Neural cell (in vitro differentiated cells): ENCODE data around the gene GTF2H3. TPM values are rescaled to one million over a fixed set of nuclear protein-coding genes. Genes with fewer than 3 reads are reported as not detected.

ENCODE experiments used
- H2AFZ ChIP-seq: fragments of 200-600, 300-800 bp; sonication (generic), shearing (Covaris generic); 2 replicates; pipeline ENCODE4 v1.6.0; 2014; ENCODE audit warnings: low read depth, mild to moderate bottlenecking, antibody characterized with exemption, low read length, moderate library complexity
- H3F3A ChIP-seq: fragments of 200-600 bp; shearing (Covaris generic); 2 replicates; pipeline ENCODE4 v1.6.1; 2016; ENCODE audit warnings: mild to moderate bottlenecking, moderate library complexity, mixed read lengths, antibody characterized with exemption, low read length; ENCODE audit not compliant: insufficient read depth, poor library complexity, severe bottlenecking
- H3K27ac ChIP-seq: fragments of 200-600, 300-800 bp; sonication (generic), shearing (Covaris generic); 2 replicates; pipeline ENCODE4 v1.5.1; 2014; ENCODE audit warnings: mild to moderate bottlenecking, low read length, moderate library complexity
- H3K27me3 ChIP-seq: fragments of 300-800, 200-600 bp; sonication (generic), shearing (Covaris generic); 2 replicates; pipeline ENCODE4 v1.6.0; 2014; ENCODE audit warnings: mild to moderate bottlenecking, low read depth, low read length, moderate library complexity; ENCODE audit not compliant: insufficient read depth
- H3K36me3 ChIP-seq: fragments of 300-800, 200-600 bp; sonication (generic), shearing (Covaris generic); 2 replicates; pipeline ENCODE4 v1.5.1; 2014; ENCODE audit warnings: mild to moderate bottlenecking, antibody characterized with exemption, low read length, moderate library complexity; ENCODE audit not compliant: insufficient read depth
- H3K4me2 ChIP-seq: fragments of 300-800, 200-600 bp; sonication (generic), shearing (Covaris generic); 2 replicates; pipeline ENCODE4 v1.6.0; 2014; ENCODE audit warnings: mild to moderate bottlenecking, low read length
- H3K4me3 ChIP-seq: fragments of 300-800, 200-600 bp; sonication (generic), shearing (Covaris generic); 2 replicates; pipeline ENCODE4 v1.5.1; 2014; ENCODE audit warnings: mild to moderate bottlenecking, low read length, moderate library complexity
- H3K79me2 ChIP-seq: fragments of 200-600 bp; shearing (Covaris generic); replicated peaks from 2 replicates; pipeline ENCODE4 v1.6.0; 2014; ENCODE audit warnings: mild to moderate bottlenecking, low read length, moderate library complexity; ENCODE audit not compliant: insufficient read depth
- H3K9ac ChIP-seq: fragments of 300-800, 200-600 bp; sonication (generic), shearing (Covaris generic); 2 replicates; pipeline ENCODE4 v1.6.1; 2016; ENCODE audit warnings: mild to moderate bottlenecking, low read length, mixed read lengths
- H3K9me2 ChIP-seq: fragments of 200-600 bp; shearing (Covaris generic); 2 replicates; pipeline ENCODE4 v1.6.1; 2016; ENCODE audit warnings: mild to moderate bottlenecking, low read length, mixed read lengths; ENCODE audit not compliant: insufficient read depth
- H3K9me3 ChIP-seq: fragments of 200-600, 300-800 bp; sonication (generic), shearing (Covaris generic); 2 replicates; pipeline ENCODE4 v1.6.1; 2016; ENCODE audit warnings: mild to moderate bottlenecking, mixed run types, low read length, moderate library complexity, mixed read lengths
- H4K20me1 ChIP-seq: fragments of 200-600 bp; shearing (Covaris generic); 2 replicates; pipeline ENCODE4 v1.6.1; 2016; ENCODE audit warnings: mild to moderate bottlenecking, mixed run types; ENCODE audit not compliant: insufficient read depth
- EP300 ChIP-seq: fragments of 450-650 bp; conservative IDR thresholded peaks from 2 replicates; pipeline ENCODE4 v1.6.1; 2014; ENCODE audit warnings: antibody characterized with exemption, mild to moderate bottlenecking, moderate library complexity; ENCODE audit not compliant: poor library complexity, severe bottlenecking
- EZH2 ChIP-seq: fragments of 200-600, 300-800 bp; shearing (Covaris generic), sonication (generic); IDR thresholded peaks from 2 replicates; pipeline ENCODE4 v1.6.1; 2014; ENCODE audit warnings: antibody characterized with exemption, low read length, borderline replicate concordance, mild to moderate bottlenecking; ENCODE audit not compliant: insufficient read depth, poor library complexity, severe bottlenecking
- MXI1 ChIP-seq: fragments of 450-650 bp; conservative IDR thresholded peaks from 2 replicates; pipeline ENCODE4 v1.6.1; 2014; ENCODE audit warnings: antibody characterized with exemption, mild to moderate bottlenecking; ENCODE audit not compliant: poor library complexity, severe bottlenecking
- POLR2AphosphoS5 ChIP-seq: IDR thresholded peaks from 2 replicates; pipeline ENCODE4 v1.6.1; 2012
- RAD21 ChIP-seq: fragments of 450-650 bp; conservative IDR thresholded peaks from 2 replicates; pipeline ENCODE4 v1.6.1; 2014; ENCODE audit warnings: antibody characterized with exemption, mild to moderate bottlenecking, moderate library complexity
- SMC3 ChIP-seq: fragments of 450-650 bp; conservative IDR thresholded peaks from 2 replicates; pipeline ENCODE4 v1.6.1; 2014; ENCODE audit warnings: antibody characterized with exemption, mild to moderate bottlenecking, moderate library complexity; ENCODE audit not compliant: poor library complexity
- TAF1 ChIP-seq: IDR thresholded peaks from 2 replicates; pipeline ENCODE4 v1.6.1; 2012; ENCODE audit warnings: low read depth
- polyA plus RNA-seq: library from polyadenylated mRNA; depleted of rRNA; stranded (reverse); fragments of >200 nt; gene quantifications from 2 replicates; pipeline ENCODE4 v1.2.3, GENCODE V29; 2014
- TF ChIP-seq, protein P1 (sequence below): IDR thresholded peaks from 2 replicates; pipeline ENCODE4 v1.6.1; 2012; ENCODE audit warnings: borderline replicate concordance
- TF ChIP-seq, protein P2 (sequence below): fragments of 450-650 bp; IDR thresholded peaks from 2 replicates; pipeline ENCODE4 v1.5.1; 2014; ENCODE audit warnings: antibody characterized with exemption, mild to moderate bottlenecking, moderate library complexity; ENCODE audit not compliant: poor library complexity, severe bottlenecking

Gene GTF2H3
- polyA plus RNA-seq, 1 donor from 2014 or later = 47.8 TPM

DNA sequence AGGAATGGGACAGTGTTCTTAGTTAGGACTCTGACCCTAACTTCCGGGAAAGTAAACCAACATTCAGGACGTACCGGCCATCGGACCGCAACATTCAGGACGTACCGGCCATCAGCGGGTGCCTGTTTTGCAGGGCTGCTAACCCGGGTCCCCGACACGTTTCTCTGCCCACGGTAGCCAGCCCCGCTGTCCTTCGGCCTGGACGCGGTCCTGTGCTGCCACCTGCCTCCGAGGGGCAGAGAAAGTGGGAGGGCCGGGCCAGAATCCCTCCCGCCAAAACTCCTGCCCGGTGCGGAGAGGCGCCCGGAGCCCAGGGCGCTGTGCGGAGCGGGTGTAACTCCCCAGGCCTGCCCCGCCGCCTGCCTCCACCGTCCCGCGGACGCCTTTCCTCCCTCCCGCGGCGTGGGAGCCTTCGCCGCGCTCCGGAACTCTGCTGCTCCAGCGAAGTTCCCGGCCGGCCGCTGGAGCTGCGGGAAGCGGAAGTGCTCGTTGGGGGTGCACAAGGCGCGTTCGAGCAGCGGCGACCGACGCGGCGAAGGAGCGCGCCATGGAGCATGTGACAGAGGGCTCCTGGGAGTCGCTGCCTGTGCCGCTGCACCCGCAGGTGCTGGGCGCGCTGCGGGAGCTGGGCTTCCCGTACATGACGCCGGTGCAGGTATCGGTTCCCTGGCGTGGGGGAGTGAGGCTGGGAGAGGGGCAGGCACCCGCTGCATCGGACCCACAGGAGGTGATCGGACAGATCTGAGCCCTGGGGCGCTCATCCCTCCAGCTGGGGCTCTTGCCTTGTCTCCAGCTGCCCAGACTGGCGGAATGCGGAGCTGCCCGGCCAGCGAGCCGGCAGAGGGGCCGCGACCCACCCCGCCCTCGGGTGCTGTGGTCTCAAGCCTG is 31.8 kb upstream of the GTF2H3 start, which contains the start of gene DDX55:
DDX55 (plus strand) TSS at position 498 of the 888 bp plus-strand sequence; CDS start at position 548, 50 bp downstream.
- peaks cover 33% of the 10 kb centered on the region for H3K79me2 ChIP-seq
- H3K36me3 ChIP-seq = no peaks in the 10 kb centered on the region
- H3K9me2 ChIP-seq = no peaks in the 10 kb centered on the region
- H3K27ac ChIP-seq = peak within 1 kb of the TSS; percentile 76
- peak; percentile 79 for TF ChIP-seq RAD21
- peak; percentile 83 for TF ChIP-seq EP300
- TF ChIP-seq MXI1 = peak; percentile 97
- TF ChIP-seq POLR2AphosphoS5 = peak; percentile 95
- TF ChIP-seq, protein P1, sequence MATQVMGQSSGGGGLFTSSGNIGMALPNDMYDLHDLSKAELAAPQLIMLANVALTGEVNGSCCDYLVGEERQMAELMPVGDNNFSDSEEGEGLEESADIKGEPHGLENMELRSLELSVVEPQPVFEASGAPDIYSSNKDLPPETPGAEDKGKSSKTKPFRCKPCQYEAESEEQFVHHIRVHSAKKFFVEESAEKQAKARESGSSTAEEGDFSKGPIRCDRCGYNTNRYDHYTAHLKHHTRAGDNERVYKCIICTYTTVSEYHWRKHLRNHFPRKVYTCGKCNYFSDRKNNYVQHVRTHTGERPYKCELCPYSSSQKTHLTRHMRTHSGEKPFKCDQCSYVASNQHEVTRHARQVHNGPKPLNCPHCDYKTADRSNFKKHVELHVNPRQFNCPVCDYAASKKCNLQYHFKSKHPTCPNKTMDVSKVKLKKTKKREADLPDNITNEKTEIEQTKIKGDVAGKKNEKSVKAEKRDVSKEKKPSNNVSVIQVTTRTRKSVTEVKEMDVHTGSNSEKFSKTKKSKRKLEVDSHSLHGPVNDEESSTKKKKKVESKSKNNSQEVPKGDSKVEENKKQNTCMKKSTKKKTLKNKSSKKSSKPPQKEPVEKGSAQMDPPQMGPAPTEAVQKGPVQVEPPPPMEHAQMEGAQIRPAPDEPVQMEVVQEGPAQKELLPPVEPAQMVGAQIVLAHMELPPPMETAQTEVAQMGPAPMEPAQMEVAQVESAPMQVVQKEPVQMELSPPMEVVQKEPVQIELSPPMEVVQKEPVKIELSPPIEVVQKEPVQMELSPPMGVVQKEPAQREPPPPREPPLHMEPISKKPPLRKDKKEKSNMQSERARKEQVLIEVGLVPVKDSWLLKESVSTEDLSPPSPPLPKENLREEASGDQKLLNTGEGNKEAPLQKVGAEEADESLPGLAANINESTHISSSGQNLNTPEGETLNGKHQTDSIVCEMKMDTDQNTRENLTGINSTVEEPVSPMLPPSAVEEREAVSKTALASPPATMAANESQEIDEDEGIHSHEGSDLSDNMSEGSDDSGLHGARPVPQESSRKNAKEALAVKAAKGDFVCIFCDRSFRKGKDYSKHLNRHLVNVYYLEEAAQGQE = peak; percentile 63
- peak; percentile 69 for TF ChIP-seq SMC3
- peak; percentile 91 for TF ChIP-seq TAF1
- no peak for TF ChIP-seq EZH2
- TF ChIP-seq, protein P2, sequence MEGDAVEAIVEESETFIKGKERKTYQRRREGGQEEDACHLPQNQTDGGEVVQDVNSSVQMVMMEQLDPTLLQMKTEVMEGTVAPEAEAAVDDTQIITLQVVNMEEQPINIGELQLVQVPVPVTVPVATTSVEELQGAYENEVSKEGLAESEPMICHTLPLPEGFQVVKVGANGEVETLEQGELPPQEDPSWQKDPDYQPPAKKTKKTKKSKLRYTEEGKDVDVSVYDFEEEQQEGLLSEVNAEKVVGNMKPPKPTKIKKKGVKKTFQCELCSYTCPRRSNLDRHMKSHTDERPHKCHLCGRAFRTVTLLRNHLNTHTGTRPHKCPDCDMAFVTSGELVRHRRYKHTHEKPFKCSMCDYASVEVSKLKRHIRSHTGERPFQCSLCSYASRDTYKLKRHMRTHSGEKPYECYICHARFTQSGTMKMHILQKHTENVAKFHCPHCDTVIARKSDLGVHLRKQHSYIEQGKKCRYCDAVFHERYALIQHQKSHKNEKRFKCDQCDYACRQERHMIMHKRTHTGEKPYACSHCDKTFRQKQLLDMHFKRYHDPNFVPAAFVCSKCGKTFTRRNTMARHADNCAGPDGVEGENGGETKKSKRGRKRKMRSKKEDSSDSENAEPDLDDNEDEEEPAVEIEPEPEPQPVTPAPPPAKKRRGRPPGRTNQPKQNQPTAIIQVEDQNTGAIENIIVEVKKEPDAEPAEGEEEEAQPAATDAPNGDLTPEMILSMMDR = peak; percentile 87
- H3K9me3 ChIP-seq = no peaks in the 10 kb centered on the region
- H3F3A ChIP-seq = no peaks in the 10 kb centered on the region
- H3K4me3 ChIP-seq = peak within 1 kb of the TSS; percentile 83
- no peaks in the 10 kb centered on the region for H4K20me1 ChIP-seq
- H3K27me3 ChIP-seq = no peaks in the 10 kb centered on the region
- H3K4me2 ChIP-seq = peak within 1 kb of the TSS; percentile 72
- H2AFZ ChIP-seq = peak within 1 kb of the TSS; percentile 85
- peak within 1 kb of the TSS; percentile 88 for H3K9ac ChIP-seq

DNA sequence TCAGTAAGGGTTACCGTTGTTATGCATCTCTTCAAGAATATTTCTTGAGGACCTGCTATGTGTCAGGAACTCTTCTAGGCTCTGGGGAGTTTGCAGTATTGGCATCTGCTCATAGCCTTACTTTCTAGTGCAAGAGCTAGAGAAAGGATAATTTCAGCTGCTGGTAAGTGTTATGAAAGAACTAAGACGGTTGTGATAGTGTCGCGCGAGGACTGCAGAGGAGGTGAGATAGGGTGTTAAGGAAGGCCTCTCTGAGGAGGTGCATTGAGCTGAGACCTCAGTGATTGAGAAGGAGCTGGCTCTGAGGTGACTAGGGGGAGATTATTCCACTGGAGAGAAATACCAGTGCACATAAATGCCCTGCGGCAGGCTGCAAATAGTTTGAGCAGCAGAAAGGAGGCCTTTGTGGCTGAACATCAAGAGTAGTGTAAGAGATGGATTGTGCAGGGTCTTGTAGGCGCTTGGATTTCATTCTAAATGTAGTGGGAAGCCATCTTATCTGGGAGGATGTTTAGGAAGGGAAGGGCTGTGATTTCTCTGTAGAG is 30.9 kb upstream of the GTF2H3 start:
- Histone ChIP-seq H3K27me3 (no peaks in the 10 kb centered on the region), H3K36me3 (no peaks in the 10 kb centered on the region), H3K9ac (peak overlapping the region; percentile 88), H3K4me2 (peak overlapping the region; percentile 72), H3F3A (no peaks in the 10 kb centered on the region), H3K9me3 (no peaks in the 10 kb centered on the region), H3K27ac (peak overlapping the region; percentile 76), H3K9me2 (no peaks in the 10 kb centered on the region), H2AFZ (peak overlapping the region; percentile 85), H4K20me1 (no peaks in the 10 kb centered on the region), H3K79me2 (peaks cover 33% of the 10 kb centered on the region), H3K4me3 (peak overlapping the region; percentile 83)
- TF ChIP-seq, protein P2 = no peak
- TF ChIP-seq POLR2AphosphoS5 (no peak), SMC3 (no peak), EZH2 (no peak), TAF1 (no peak), MXI1 (no peak), RAD21 (no peak), EP300 (no peak)
- TF ChIP-seq, protein P1 = no peak
